ENCODE measurements around the gene ARL2.

ARL2 gene

DNA sequence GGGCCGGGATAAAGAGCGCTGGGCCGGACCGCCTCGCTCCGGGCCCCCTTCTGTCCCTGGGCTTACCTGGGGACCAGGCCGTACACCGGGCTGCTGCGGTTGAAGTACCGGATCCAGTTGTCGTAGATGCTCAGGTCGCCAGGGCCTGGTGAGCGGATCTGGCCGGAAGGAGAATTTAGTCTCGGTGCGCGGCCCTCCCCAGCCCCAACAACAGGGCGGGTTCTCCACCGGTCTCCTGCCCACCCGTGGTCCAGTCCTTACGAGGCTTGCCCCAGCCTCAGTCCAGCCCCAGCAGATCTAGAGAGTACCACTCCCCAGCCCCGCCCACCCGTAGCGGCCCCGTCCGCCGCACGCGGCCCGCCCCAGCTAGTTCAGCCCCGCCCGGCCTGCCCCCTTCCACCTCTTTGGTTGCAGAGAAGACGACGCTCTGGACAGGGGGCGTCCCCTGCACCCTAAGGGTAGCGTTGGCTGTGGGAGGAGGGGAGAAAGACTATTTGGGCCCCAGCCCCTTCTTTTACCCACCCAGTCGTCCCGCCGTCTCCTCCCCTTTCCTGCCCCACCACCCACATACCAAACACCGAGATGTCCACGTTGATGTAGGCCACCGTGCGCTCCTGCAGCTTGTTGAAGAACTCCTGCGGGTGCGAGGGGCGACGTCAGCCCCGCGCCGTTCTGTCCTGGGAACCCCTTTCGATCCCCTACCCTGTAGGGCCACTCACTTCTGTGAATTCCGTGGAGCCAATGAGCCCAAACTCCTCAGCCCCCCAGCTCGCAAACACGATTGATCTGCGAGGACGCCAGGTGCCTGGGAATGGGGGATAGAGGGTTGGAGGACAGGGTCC is 33.8 kb downstream of the ARL2 start:
- DNase-seq: peak; percentile 31 to 47

DNA sequence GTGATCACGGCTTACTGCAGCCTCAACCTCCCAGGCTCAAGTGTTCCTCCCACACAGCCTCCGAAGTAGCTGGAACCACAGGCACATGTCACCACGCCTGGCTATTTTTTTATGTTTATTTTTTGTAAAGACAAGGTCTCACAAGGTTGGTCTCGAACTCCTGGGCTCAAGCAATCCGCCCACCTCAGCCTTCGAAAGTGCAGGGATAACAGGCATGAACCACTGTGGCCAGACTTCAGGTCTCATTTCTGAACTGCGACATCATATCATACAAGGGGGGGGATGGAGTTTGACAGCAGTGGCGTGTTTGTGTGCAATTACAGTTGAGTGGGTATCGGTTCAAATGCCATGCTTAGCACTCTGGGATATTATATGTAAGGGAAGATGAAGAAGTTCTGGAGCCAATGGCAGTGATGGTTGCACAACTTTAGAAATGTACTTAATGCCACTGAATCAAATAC is 37.5 kb downstream of the ARL2 start:
- no peak for DNase-seq

DNA sequence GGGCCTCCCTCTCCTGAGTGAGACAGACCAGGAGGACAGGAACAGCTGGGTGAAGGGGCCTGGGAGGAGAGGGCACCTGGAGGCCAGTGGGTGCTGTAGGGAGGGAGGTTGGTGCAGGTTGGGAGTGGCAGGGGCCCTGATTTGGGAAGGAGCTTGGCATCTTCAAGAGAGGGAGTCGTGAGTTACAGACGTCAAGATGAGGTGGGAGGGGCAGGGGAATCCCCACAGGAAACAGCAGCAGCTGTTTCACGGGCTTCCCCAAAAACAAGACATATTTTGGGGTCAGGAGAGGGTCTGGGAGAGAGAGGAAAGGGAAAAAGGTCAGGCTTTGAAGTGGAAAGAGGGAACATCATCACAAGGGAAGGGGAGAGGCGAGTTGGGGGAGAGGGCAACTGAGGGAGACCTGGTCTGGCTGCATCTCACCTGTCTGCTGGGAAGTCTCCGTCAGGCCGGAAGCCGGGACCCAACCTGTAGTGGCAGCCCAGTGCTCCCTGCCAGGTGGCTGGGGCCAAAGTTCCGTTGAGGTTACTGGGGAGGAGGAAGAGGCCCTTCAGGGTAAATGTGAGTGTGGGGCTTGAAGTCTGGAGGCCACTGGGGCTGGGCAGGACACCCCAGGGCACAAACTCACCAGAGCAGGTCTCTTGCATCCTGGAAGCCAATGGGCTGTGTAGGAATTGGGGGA is 40.0 kb downstream of the ARL2 start:
- peak; percentile 17 to 35 for DNase-seq

DNA sequence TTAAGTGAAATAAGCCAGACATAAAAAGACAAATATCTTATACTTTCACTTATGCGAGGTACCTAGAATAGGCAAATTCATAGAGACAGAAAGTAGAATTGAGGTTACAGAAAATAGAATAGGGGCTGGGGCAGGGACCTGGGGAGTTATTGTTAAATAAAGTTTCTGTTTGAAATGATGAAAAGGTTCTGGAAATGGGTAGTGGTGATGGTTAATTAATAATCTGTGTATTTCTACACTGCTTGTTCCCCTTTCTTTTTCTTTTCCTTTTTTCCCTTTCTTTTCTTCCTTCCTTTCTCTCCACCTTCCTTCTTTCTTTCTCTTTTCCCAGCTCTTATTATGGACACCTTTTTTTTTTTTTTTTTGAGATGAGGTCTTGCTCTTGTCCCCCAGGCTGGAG is 41.6 kb downstream of the ARL2 start:
- no peak for DNase-seq

DNA sequence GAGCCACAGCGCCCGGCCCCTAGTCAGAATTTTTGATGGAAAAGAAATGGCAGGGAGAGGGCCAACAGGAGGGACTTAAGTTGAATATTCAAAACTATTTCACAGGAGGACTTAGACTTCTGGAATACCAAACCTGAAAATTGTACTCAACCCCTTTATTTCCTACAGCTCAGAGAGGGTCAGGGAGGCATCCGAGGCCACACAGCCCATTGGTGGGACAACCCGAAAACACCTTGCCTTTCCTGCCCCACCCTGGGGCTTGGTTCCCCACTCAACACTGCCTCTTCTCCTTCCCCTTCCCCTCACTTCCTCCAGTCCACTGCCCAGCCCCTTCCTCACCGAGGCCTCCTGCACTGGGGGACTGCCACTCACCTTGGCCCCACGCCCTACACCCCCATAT is 43.0 kb downstream of the ARL2 start:
- no peak for DNase-seq

DNA sequence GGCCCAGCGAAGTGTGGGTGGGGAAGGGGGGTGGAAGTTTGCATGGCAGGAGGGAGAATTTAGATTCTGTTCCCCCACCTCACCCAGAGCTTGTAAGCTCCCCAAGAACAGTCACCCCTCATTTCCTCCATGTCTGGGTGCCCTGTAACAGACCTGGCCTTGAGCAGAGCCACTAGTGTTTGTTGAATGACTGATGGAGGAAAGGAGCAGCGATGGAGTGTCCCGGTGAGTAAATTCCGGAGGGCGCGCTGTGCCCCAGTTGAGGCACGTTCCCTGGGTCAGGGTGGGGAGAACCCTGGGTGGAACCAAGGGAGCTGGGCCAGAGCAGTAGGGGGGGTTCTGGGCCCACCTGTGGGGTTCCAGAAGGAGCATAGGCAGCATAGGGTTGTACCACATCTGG is 43.6 kb downstream of the ARL2 start:
- no peak for DNase-seq

DNA sequence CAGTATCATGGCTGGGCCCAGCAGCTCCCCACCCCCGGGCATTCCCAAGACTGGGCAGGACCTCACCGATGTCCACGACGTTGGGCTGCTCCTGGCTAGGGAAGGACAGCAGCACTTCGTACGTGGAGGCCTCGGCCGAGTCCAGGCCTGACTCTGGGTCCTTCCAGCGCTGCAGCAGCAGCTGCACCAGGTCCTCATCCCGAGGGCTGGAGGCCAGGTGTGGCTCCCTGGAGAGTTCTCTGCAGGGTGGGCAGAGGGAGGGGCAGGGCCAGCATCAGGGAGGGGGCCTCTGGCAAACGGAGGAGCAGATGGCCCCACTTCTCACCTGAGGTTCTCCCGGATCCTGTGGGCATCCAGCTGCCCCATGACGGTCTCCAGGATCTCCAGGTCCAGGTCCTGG is 44.1 kb downstream of the ARL2 start:
- DNase-seq: no peak

DNA sequence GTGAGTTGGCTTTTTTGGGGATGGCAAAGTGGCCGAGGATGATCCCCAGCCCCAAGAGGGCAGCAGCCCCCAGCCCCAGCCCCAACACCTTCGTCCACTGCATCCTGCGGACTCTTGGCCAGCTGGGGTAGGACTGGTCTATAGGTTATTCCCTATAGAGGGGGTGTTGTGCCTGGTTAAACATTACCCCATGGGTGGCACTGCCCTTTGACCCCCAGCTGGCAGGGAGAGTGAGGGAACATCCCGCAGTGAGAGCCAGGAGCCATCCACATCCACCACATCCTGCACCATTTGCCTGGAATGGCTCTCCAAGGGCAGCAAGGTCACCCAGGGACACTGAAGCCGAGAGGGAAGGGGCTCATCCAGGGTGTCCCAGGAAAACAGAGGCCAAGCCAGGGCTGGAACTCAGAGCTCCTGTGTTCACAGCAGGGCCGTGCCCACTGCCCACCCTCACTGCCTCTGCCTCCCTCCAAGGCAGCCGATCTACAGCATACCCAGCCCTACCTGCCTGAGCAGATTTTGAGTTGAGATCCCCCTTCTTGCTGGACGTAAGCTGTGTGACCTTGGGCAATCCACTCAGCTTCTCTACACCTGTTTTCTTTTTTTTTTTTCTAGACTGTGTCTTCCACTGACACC is 44.6 kb downstream of the ARL2 start, which contains the start of gene NAALADL1:
TSS of gene NAALADL1 (minus strand) at position 135 of the 636 bp plus-strand sequence. CDS start at position 103, 32 bp downstream.
- no peak for DNase-seq

DNA sequence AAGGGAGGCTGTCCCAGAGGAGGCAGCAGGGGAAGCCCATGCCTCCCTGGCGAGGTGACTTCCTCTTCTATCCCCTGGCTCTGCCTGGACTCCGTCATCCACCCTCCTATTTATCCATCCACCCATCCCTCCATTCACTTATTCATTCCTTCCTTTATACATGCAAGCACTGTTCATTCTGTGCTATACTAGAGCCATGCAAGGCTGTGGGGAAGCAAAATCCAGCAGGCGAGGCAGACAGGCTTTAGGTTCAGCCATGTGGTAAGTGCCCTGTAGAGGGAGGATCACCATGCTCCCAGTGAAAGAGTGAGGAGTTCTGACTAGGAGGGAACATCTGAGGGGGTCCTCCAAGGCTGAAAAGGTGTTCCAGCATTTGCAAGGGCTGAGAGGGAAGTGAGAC is 45.6 kb downstream of the ARL2 start:
- DNase-seq: no peak

DNA sequence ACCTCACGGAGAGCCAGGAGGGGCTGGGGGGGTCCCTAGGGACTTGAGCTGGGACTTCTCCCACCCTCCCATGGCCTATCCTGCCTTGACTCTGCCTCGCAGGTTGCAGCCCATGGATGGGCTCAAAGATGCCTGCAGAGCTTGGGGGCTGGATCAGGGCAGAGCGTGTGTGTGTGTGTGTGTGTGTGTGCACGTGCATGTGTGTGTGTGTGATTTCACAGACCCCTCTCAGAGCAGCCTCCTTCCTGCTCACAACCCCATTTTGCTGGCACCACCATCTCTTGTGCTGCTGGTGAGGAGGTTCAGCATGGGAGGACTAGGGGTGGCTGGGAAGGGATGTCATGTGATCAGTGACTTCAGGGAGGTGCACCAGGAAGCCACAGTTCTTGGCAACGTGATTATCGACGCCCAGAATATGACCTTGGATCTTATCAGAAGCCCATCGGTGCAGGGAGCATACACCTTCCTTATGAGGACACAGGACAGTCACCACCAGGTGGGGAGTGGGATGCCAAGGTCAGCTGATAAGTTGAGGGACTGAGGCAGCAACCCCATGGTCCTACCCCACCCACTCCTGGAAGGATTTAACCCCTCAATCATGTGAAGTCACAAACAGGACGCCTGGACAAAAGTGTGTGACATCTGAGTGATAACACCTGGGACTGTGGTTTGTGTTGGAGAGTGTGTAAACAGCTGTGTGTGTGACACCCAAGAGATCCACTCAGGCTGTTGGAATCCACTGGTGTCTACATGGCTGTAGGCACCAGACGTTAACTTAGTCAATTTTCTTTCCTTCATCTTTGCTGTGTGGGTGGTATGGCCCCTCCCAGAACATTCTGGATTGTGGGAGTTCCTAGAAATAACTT is 46.2 kb downstream of the ARL2 start:
- DNase-seq: no peak

DNA sequence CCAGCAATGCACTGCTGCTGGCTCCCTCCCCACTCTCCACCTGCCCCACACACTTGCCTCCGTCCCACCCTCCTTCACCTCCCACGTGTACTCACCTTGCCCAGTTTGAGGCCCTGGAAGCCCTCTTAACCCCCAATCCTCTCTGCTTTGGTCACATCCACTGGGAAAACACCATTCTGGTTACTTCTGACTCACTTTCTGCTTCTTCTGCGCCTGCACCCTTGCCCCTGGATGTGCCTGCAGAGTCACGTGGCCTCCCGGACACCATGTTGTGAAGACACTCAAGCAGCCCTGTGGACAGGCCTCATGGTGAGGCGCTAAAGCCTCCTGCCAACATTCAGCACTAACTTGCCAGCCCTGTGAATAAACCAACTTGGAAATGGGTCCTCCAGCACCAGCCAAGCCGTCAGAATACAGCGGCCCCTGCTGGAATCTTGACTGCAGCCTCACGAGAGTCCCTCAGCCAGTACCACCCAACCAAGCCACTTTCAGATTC is 47.0 kb downstream of the ARL2 start:
- no peak for DNase-seq

DNA sequence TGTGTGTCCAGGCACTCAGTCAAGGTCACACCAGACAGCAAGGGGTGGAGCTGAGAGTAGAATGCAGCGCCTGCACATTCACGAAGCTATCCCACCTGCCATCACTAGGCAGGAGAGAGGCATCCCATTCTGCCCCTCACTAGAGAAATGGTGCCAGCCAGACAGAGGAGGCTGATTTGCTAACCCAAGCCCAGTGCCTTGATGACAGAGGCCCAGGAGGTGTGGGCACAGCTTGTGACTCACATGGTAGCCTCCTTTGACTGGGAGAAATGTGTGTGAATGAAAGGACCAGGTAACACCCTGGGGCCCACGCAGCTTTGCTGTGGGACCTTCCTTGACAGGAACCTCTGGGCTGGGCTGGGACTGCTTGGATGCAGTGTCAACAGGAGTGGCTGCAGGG is 49.6 kb downstream of the ARL2 start:
- no peak for DNase-seq

DNA sequence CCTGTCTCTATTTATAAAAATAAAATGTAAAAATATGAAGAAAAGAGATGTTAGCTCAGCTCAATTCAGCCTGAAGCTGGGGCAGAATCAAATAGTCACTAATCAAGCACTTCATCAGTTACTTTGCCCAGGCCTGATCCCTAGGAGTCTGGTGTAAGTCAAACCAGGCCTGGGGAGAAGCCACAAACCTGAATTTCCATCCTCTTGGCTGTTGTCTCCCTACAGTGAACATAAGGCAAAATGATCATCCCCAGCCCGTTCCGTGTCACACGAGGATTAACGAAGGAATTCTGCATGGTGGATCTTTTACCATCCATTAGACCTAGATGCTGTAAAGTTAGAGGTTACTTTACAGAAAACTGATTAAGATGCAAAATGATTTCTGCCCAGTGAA is 50.9 kb downstream of the ARL2 start:
- no peak for DNase-seq

DNA sequence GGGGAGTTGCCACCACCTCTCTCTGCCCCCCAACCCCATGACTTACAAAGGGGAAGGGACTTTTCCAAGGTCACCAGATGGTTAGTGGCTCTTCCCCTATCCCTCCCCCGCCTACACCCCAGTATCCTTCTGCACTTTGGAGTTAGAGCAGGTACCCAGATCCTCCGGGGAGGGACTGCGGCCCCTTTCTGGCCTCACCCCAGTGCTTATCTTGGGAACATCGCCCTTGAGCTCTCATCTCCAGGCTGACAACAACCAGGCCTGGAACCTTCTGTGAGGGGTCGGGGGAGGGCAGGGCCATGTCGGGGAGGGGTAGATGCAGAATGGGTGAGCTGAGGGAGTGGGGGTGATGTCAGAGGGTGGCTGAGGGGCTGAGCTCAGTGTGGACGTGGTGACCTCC is 51.9 kb downstream of the ARL2 start:
- no peak for DNase-seq

DNA sequence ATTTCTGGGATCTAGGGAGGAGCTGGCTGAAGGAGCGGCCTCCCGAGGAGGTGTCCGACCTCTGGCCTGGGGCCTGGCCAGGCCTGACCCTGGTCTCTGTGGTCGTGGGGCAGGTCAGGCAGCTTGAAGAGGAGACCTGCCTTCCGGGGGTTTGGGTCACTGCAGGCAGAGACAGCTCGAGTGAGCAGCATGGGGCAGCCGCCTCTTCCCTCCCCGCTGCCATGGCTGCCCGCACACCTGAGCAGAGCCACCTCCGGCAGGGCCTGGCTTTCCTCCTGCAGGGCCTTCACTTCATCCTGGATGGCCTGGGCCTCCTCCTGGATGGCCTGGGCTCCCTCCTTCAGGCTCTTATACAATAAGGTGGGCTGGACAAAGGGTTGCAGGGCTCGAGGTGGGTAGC is 52.4 kb downstream of the ARL2 start:
- DNase-seq: no peak

DNA sequence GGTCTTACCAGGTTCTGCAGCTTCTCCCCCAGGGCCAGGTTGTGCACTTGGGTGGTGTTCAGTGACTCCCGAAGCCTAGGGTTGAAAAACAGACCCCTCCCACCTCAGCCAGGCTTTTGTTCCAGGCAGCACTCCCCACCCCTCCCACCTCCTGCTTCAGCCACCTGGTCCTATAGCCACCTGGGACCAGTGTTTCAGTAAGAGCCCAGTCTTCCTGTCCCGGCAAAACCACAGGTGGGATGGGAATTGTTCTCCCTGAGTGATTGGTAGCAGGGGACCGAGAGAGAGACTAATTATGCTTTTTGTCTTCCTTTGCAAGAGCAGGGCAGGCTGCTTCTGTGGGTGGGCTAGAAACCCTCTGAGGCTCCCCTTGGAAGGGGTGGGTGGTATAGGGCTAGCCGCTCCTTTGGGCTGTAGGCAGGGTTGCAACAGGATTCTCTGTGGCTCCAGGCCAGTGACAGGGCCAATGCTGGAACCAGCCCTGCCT is 52.9 kb downstream of the ARL2 start:
- DNase-seq: no peak

DNA sequence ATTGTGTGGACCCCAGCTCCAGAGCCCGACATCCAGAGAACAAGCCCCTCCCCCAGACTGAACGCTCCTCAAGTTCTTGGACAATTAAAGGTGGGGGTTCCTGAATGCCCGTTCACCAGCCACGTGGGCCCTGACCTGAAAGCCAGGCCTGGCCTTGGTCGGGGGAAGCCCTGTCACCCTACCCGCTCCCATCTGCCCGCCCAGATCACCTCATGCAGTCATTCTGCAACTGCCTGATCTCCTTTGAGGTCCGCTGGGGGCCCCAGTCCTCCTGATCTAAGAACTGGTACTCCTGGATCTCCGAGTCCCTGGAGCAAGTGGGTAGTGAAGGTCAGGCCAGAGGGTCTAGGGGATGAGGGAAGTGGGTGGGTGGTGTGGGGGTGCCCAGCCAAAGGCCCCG is 53.5 kb downstream of the ARL2 start:
- no peak for DNase-seq

DNA sequence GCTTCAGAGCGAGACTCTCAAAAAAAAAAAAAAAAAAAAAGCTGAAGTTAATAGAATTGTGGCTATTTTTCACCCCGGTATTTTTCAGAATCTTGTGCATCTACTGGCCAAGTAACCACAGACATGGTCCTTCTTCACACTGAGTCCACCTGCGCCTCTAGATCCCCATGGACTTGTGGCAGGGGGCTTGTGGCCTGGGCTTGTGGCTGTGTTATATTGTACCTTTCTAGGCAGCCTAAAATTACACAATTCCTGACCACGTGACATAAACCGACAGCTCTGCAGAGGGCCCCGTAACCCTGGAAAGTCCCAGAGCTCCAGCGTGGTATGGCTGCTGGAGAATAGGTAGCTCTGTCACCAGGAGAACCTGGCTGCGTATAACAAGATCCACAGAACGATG is 55.3 kb downstream of the ARL2 start:
- DNase-seq: no peak
